Measurements from ENCODE around the gene ZCCHC14. TPM values are rescaled to one million over a fixed set of nuclear protein-coding genes. Genes with fewer than 3 reads are reported as not detected.
A peak's percentile ranks its signal among the peaks of the same experiment; 100 is the strongest.
"Not testable (repeated sequence)": the region's sequence is repeated elsewhere in the genome, so short reads cannot be mapped to it uniquely, and the experiment has no call there.

The ZCCHC14 gene
- total RNA-seq, 2 experiments from 2014 or later, result 5.5 to 5.7 TPM

GRCh38 chr16:87509778-87510177, 17.0 kb upstream of the ZCCHC14 start:
- not testable (repeated sequence) for H3K4me1 Mint-ChIP-seq, H3K4me3 Mint-ChIP-seq, H3K36me3 Mint-ChIP-seq, H3K9me3 Mint-ChIP-seq, DNase-seq, H3K27ac Mint-ChIP-seq
- H3K27me3 Mint-ChIP-seq, result peaks cover 20% of the 10 kb centered on the region

- Mint-ChIP-seq H3K9me3 (no peaks in the 10 kb centered on the region), H3K27me3 (peaks cover 20% of the 10 kb centered on the region), H3K4me3 (no peak overlapping the region), H3K4me1 (peaks cover 6% of the 10 kb centered on the region), H3K27ac (no peak overlapping the region), H3K36me3 (no peaks in the 10 kb centered on the region)
- no peak for DNase-seq
These were observed 14.7 kb upstream of the ZCCHC14 start for GRCh38 chr16:87507351-87508069.

GRCh38 chr16:87506423-87507350, 13.9 kb upstream of the ZCCHC14 start:
- DNase-seq, result no peak
- peaks cover 6% of the 10 kb centered on the region for H3K4me1 Mint-ChIP-seq
- no peaks in the 10 kb centered on the region for H3K9me3 Mint-ChIP-seq
- H3K4me3 Mint-ChIP-seq, result no peak overlapping the region
- no peaks in the 10 kb centered on the region for H3K36me3 Mint-ChIP-seq
- H3K27me3 Mint-ChIP-seq, result peaks cover 20% of the 10 kb centered on the region
- H3K27ac Mint-ChIP-seq, result no peak overlapping the region

- H3K27me3 Mint-ChIP-seq, result peaks cover 20% of the 10 kb centered on the region
- H3K9me3 Mint-ChIP-seq, result no peaks in the 10 kb centered on the region
These were observed 13.0 kb upstream of the ZCCHC14 start for GRCh38 chr16:87505834-87506233.

GRCh38 chr16:87503232-87503937, 10.6 kb upstream of the ZCCHC14 start:
- not testable (repeated sequence) for H3K4me1 Mint-ChIP-seq, H3K27ac Mint-ChIP-seq, DNase-seq, H3K9me3 Mint-ChIP-seq, H3K4me3 Mint-ChIP-seq, H3K36me3 Mint-ChIP-seq
- H3K27me3 Mint-ChIP-seq, result peaks cover 13% of the 10 kb centered on the region

More at GRCh38 chr16:87505834-87506233, 13.0 kb upstream of the ZCCHC14 start:
- no peaks in the 10 kb centered on the region for H3K36me3 Mint-ChIP-seq
- H3K4me3 Mint-ChIP-seq, result no peak overlapping the region
- peaks cover 6% of the 10 kb centered on the region for H3K4me1 Mint-ChIP-seq
- H3K27ac Mint-ChIP-seq, result no peak overlapping the region
- no peak for DNase-seq

- Mint-ChIP-seq H3K27me3 (peaks cover 6% of the 10 kb centered on the region), H3K27ac (no peak overlapping the region), H3K4me3 (no peak overlapping the region), H3K4me1 (peaks cover 2% of the 10 kb centered on the region), H3K36me3 (no peaks in the 10 kb centered on the region), H3K9me3 (no peaks in the 10 kb centered on the region)
- DNase-seq, result no peak
These were observed 9.6 kb upstream of the ZCCHC14 start for GRCh38 chr16:87502308-87502969.

GRCh38 chr16:87501117-87501516, 8.3 kb upstream of the ZCCHC14 start:
- H3K27ac Mint-ChIP-seq, result no peak overlapping the region

GRCh38 chr16:87499189-87499486, 6.3 kb upstream of the ZCCHC14 start:
- H3K27ac Mint-ChIP-seq, result no peak overlapping the region
- H3K36me3 Mint-ChIP-seq, result no peaks in the 10 kb centered on the region
- DNase-seq, result no peak
- H3K4me1 Mint-ChIP-seq, result peaks cover 17% of the 10 kb centered on the region
- peaks cover 12% of the 10 kb centered on the region for H3K27me3 Mint-ChIP-seq
- H3K9me3 Mint-ChIP-seq, result no peaks in the 10 kb centered on the region
- no peak overlapping the region for H3K4me3 Mint-ChIP-seq

More at GRCh38 chr16:87501117-87501516, 8.3 kb upstream of the ZCCHC14 start:
- H3K4me3 Mint-ChIP-seq, result no peak overlapping the region
- no peaks in the 10 kb centered on the region for H3K27me3 Mint-ChIP-seq
- no peak for DNase-seq
- no peaks in the 10 kb centered on the region for H3K36me3 Mint-ChIP-seq
- peaks cover 8% of the 10 kb centered on the region for H3K4me1 Mint-ChIP-seq
- no peaks in the 10 kb centered on the region for H3K9me3 Mint-ChIP-seq

- no peaks in the 10 kb centered on the region for H3K9me3 Mint-ChIP-seq
- no peak overlapping the region for H3K4me3 Mint-ChIP-seq
- H3K27ac Mint-ChIP-seq, result no peak overlapping the region
- H3K4me1 Mint-ChIP-seq, result peaks cover 20% of the 10 kb centered on the region
- DNase-seq, result no peak
- H3K36me3 Mint-ChIP-seq, result no peaks in the 10 kb centered on the region
- H3K27me3 Mint-ChIP-seq, result peaks cover 13% of the 10 kb centered on the region
These were observed 5.7 kb upstream of the ZCCHC14 start for GRCh38 chr16:87498324-87499188.

- Mint-ChIP-seq H3K27me3 (peaks cover 13% of the 10 kb centered on the region), H3K4me1 (peaks cover 24% of the 10 kb centered on the region)
- not testable (repeated sequence) for H3K27ac Mint-ChIP-seq, H3K9me3 Mint-ChIP-seq, H3K36me3 Mint-ChIP-seq, DNase-seq, H3K4me3 Mint-ChIP-seq
These were observed 5.0 kb upstream of the ZCCHC14 start for GRCh38 chr16:87497767-87498290.

- H3K4me3 Mint-ChIP-seq, DNase-seq, H3K27ac Mint-ChIP-seq, H3K36me3 Mint-ChIP-seq, H3K9me3 Mint-ChIP-seq: not testable (repeated sequence)
- Mint-ChIP-seq H3K4me1 (peaks cover 24% of the 10 kb centered on the region), H3K27me3 (peaks cover 13% of the 10 kb centered on the region)
These were observed 4.4 kb upstream of the ZCCHC14 start for GRCh38 chr16:87497023-87497766.

- Mint-ChIP-seq H3K27ac (no peak overlapping the region), H3K36me3 (peaks cover under 1% of the 10 kb centered on the region), H3K4me1 (peaks cover 24% of the 10 kb centered on the region), H3K4me3 (no peak overlapping the region), H3K9me3 (no peaks in the 10 kb centered on the region), H3K27me3 (peaks cover 13% of the 10 kb centered on the region)
- DNase-seq, result peak; percentile 42
These were observed 3.6 kb upstream of the ZCCHC14 start for GRCh38 chr16:87496447-87496801.
